ENCODE measurements around the gene MBD5.
A peak's percentile ranks its signal among the peaks of the same experiment; 100 is the strongest.

The MBD5 gene

DNA sequence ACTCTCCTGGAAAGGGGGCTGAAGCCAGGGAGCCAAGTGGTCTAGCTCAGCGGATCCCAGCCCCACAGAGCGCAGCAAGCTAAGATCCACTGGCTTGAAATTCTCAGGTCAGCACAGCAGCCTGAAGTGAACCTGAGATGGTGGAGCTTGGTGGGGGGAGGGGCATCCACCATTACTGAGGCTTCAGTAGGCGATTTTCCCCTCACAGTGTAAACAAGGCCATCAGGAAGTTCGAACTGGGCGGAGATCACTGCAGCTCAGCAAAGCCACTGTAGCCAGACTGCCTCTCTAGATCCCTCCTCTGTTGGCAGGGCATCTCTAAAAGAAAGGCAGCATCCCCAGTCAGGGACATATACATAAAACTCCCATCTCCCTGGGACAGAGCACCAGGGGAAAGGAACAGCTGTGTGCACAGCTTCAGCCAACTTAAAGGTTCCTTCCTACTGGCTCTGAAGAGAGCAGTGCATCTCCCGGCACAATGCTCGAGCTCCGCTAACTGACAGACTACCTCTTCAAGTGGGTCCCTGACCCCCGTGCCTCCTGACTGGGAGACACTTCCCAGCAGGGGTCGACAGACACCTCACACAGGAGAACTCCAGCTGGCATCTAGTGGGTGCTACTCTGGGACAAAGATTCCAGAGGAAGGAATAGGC is 341.4 kb downstream of the MBD5 start:
- H3K4me3 ChIP-seq (replicated peaks; ENCODE audit: low read depth, low read length) = no peak overlapping the region
- DNase-seq (ENCODE audit: low read depth) = no peak
- TF ChIP-seq, protein P1, sequence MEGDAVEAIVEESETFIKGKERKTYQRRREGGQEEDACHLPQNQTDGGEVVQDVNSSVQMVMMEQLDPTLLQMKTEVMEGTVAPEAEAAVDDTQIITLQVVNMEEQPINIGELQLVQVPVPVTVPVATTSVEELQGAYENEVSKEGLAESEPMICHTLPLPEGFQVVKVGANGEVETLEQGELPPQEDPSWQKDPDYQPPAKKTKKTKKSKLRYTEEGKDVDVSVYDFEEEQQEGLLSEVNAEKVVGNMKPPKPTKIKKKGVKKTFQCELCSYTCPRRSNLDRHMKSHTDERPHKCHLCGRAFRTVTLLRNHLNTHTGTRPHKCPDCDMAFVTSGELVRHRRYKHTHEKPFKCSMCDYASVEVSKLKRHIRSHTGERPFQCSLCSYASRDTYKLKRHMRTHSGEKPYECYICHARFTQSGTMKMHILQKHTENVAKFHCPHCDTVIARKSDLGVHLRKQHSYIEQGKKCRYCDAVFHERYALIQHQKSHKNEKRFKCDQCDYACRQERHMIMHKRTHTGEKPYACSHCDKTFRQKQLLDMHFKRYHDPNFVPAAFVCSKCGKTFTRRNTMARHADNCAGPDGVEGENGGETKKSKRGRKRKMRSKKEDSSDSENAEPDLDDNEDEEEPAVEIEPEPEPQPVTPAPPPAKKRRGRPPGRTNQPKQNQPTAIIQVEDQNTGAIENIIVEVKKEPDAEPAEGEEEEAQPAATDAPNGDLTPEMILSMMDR (IDR thresholded peaks at IDR 0.05; ENCODE audit: low read length, missing control alignments) = no peak

GRCh38 chr2:148375214-148375613 is 354.3 kb downstream of the MBD5 start:
- peak; percentile 22 for DNase-seq (ENCODE audit: low read depth)
- TF ChIP-seq, protein P1 (IDR thresholded peaks at IDR 0.05; ENCODE audit: low read length, missing control alignments) = no peak
- no peak overlapping the region for H3K4me3 ChIP-seq (replicated peaks; ENCODE audit: low read depth, low read length)

- TF ChIP-seq, protein P1 (IDR thresholded peaks at IDR 0.05; ENCODE audit: low read length, missing control alignments) = no peak
- H3K4me3 ChIP-seq (replicated peaks; ENCODE audit: low read depth, low read length) = no peak overlapping the region
- DNase-seq (ENCODE audit: low read depth) = peak; percentile 79
Measured at GRCh38 chr2:148391324-148391723, 370.4 kb downstream of the MBD5 start.

DNA sequence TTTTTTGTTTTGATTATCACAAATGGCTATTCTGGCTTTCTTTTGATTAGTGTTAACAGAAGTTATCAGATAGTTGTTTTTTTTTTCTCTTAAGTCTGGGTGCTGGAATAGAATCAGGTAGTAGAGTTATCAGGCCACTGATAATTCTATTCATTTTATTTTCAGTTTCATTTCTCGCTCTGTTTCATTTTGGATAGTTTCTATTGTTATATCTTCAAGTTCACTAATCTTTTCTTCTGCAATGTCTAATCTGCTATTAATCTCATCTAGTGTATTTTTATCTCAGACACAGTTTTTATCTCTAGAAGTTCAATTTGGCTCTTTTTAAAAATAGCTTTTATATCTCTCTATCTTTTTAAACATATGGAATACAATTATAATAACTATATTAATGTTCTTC is 381.9 kb downstream of the MBD5 start:
- DNase-seq (ENCODE audit: low read depth) = no peak
- no peak overlapping the region for H3K4me3 ChIP-seq (replicated peaks; ENCODE audit: low read depth, low read length)
- TF ChIP-seq, protein P1 (IDR thresholded peaks at IDR 0.05; ENCODE audit: low read length, missing control alignments) = no peak

GRCh38 chr2:148410899-148411298 is 390.0 kb downstream of the MBD5 start:
- DNase-seq (ENCODE audit: low read depth) = no peak
- TF ChIP-seq, protein P1 (IDR thresholded peaks at IDR 0.05; ENCODE audit: low read length, missing control alignments) = no peak
- no peak overlapping the region for H3K4me3 ChIP-seq (replicated peaks; ENCODE audit: low read depth, low read length)

GRCh38 chr2:148416248-148416647 is 395.4 kb downstream of the MBD5 start:
- no peak overlapping the region for H3K4me3 ChIP-seq (replicated peaks; ENCODE audit: low read depth, low read length)
- DNase-seq (ENCODE audit: low read depth) = no peak
- TF ChIP-seq, protein P1 (IDR thresholded peaks at IDR 0.05; ENCODE audit: low read length, missing control alignments) = no peak

DNA sequence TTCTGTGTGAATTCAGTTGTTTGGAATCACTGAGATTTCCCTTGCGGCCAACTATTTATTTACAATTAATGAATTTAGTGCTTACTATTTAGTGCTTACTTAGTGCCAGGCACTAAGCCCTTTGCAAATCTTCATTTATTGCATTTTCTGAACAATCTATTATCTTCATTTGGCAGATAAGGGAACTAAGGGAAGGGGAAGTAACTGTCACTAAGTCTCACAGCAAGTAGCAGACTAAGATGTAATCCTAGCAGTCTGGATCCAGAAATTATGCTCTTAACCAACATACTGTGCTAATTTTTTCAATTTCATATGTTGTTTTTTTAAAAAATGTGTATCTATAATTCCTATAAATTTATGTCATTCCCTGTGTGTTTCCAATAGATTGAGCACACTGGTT is 409.2 kb downstream of the MBD5 start:
- TF ChIP-seq, protein P1 (IDR thresholded peaks at IDR 0.05; ENCODE audit: low read length, missing control alignments) = no peak
- H3K4me3 ChIP-seq (replicated peaks; ENCODE audit: low read depth, low read length) = no peak overlapping the region
- DNase-seq (ENCODE audit: low read depth) = no peak
